Activated CD4-positive, CD25-positive, alpha-beta regulatory T cell (primary cell): ENCODE data around the gene SSBP3.
"Not testable (repeated sequence)": the region's sequence is repeated elsewhere in the genome, so short reads cannot be mapped to it uniquely, and the experiment has no call there.

Source experiments
- DNase-seq, 4 experiments: peaks; one replicate each; lab custom pipeline; 2025; lab: John Stamatoyannopoulos, UW

The SSBP3 gene

DNA sequence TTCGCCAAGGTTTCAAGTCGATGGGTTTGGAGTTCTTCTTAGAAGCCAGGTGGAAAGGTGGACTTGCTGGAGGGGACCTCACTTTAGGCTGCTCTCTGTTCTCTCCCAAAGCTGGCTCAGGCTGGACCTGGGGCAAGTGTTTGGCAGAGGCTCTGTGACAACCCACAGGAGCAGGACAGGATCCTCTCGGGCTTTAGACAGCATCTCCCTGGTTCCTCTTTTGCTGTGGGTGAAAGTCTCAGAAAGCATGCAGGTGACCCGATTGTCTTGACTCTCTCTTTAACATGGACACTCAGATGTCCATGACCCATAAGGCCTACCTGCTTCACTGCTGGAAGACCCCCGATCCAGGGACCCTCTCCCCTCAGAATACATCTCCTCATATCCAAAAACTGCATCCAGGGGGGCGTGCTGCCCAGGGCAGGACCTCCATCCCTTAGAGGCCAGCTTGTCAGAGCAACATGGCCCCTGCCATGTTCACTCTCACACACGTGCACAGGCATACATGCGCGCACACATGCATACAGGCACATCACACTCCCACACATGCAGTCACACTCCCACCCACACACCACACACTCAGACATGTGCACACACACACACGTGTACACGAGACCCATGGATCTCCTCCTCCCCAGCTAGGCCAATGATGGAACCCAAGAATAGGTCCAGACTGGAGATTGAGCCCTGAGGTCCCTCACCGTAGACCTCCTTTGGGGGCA lies 184.9 kb downstream of the SSBP3 start:
- DNase-seq = no peak

DNA sequence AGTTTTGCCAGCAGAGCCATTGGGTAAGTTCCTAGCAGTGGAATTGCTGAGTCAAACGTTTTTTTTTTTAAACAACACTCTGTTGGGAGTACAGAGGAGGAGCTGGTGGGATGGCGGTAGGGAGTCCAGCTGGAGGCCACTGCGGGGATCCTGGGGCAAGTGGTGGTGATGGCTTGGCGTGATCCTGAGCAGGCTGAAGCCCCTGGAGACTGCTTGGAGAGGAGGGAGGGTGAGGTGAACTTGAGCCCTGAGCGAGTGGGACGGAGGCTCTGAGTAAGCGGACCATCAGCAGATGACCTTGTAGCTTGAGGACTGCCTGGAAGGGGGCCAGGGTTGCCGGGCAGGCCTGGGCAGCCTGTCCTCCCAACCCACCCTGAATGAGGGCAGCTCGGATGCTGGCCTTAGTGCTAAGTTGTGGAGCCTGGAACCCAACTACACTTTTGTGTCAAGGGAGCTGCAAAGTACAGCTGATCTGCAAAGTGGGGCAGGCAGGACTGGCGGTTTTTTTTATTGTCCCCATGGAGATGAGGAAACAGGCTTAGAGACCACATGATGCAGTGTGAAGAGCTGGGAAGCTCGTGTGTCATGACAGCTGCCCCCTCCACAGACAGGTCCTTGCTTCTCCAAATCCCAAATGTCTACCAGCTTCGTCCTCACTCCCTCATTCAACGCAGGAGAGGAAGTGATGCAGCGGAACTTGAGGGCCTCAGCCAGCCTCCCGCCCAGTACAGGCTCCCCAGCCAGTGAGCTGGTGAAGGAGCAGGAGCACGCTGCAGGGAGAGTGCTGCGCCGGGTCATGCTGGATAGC lies 186.0 kb downstream of the SSBP3 start:
- DNase-seq = no peak

DNA sequence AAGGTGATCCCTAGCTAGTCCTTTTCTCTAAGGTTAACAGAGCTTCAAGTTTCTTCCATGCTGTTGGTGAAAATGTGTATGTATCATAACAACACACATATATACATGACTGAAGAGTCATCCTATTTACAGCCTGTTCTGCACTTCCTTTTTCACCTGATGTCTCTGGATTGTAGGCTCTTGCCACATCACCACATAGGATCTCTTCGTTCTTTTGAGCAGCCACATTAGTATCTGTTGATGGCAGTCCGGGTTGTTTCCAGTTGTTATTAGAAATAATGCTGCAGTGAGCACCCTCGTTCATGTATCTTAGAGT lies 186.5 kb downstream of the SSBP3 start:
- DNase-seq = no peak

DNA sequence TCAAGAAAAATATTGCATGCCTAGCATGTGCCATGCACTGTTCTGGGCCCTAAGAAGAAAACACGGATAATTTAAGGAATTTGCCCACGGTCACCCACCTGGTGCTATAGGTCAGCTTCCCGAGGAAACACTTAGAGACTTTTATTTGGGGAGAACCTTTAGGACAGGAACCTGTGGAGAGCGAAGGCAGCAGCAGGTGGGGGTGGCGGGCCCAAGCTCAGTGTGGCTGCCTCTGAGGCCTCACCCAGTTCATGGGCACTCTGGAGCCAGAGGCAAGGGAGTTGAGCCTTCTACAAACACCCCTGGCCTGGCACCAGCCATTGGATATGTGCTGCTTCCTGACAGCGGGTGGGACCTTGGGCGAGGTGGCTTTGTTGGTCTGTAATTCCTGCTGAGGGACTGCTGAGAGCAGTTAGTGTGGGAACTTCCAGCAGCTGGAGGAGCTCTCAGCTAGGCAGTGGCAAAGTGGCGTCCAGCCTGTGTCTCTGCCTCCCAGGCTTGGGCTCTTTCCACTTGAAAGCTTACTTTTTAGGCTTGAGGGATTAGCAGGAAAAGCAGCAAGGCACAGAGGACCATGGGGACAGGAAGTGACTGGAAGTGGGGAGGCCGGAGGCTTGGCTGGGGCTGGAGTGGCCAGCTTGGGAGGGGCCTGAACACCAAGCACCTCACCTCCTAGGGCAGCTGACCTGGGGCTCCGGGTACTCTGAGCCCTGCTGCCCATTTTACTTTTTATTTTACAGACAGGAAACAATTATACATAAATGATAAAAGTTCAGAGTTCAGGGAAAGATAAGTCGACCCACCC lies 187.1 kb downstream of the SSBP3 start:
- no peak for DNase-seq

DNA sequence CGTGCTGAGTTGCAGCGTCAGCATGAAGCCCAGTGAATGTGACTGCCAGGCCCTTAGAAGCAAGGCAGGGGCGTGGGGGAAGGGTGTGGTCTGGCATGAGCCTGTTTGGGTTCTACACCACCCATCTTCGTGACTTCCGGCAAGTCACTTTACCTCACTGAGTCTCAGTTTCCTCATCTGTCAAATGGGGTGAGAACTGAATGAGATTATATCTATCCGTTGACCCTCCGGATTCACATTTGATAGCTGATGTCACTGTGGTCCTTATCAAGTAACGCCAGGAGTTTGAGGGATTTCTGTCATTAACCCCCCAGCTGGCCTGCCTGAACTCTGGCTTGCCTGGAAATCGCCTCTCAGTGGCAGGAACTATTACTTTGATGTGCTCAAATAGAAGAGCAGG lies 190.7 kb downstream of the SSBP3 start:
- DNase-seq = no peak

DNA sequence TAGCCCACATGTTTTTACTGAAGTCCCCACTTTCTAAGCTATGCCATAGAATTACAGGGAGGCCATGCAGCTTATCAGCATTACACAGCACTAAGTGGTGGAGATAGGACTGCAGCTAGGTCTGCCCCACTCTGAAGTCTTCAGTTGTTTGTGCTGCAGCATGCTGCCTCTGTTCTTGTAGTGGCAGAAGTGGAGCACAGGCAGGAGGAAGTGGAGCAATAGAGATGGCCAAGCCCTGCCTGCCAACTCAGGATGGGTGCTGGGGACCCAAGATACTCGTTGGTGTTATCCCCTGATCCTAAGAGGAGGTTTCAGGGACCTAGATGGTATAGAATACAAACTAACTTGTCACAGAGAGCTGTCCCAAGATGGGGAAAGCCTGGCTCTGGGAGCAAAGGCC lies 193.3 kb downstream of the SSBP3 start:
- DNase-seq = no peak

DNA sequence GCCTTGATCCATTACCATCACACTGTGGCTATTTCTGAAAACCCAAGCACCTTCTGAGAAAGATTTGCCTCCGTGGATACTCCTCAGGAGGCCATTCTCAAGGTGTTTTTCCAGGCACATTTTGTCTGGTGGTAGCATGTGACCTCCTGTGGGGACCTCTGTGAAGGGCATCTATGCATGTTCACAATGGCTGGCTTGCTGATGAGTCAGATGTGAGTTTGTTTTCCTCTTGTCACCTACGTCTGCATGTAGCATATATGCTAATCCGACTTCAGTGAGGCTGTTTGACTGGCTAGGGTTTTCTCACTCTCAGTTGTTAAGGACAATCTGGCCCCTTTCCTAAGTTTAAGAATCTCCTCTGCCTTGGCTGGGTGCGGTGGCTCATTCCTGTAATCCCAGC lies 198.3 kb downstream of the SSBP3 start:
- DNase-seq = not testable (repeated sequence)

DNA sequence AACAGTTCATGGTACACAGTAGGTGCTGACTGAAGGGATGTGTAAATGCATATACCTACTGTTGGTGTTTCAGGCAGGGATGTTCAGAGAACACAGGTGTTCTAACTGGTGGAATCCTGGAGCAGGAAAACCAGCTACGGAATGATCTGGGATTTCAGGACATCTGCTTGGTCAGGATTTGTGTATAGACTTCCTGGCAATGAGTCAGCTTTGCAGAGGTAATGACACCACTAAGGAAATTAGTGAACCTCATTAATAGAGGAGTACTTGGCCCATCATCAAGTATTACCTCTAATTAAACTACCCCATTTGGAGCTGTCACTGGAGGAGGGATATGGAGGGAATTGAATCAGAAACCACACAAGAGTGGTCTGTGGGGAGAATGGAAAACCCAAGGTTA lies 198.9 kb downstream of the SSBP3 start:
- DNase-seq = no peak

DNA sequence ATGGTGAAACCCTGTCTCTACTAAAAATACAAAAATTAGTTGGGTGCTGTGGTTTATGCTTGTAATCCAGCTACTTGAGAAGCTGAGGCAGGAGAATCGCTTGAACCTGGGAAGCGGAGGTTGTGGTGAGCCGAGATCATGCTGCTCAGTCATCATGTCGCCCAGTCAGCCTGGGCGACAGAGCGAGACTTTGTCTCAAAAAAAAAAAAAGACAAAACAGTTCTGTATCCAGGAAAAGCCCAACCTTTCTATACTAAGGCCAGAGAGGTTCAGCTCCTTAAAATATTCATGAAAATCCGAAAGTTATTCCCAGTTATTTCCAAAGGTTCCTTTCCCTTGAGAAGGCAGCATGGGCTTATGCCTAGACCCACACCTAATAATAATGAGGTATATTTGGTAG lies 202.0 kb downstream of the SSBP3 start:
- no peak for DNase-seq

DNA sequence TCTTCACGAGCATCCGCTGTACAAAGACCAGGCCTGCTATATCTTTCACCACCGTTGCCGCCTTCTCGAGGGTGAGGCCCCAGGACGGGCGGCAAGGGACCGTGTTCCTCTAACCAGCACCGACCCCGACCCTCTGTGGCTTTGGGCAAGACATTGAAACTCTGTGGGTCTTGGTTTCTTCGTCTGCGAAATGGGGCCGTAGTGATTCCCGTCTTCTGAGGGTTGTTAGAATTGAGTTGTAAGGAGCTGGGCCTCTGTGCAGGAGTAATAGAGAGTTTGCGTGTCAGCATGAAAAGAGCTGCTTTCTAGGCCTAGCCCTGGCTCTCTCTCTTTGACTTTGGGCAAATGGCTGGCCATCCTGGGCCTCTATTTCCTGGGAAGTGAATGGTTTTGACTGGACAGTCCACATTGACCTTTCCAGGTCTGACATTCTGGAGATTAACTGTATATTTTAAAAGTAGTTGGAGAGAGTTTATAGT lies 205.6 kb downstream of the SSBP3 start:
- no peak for DNase-seq

DNA sequence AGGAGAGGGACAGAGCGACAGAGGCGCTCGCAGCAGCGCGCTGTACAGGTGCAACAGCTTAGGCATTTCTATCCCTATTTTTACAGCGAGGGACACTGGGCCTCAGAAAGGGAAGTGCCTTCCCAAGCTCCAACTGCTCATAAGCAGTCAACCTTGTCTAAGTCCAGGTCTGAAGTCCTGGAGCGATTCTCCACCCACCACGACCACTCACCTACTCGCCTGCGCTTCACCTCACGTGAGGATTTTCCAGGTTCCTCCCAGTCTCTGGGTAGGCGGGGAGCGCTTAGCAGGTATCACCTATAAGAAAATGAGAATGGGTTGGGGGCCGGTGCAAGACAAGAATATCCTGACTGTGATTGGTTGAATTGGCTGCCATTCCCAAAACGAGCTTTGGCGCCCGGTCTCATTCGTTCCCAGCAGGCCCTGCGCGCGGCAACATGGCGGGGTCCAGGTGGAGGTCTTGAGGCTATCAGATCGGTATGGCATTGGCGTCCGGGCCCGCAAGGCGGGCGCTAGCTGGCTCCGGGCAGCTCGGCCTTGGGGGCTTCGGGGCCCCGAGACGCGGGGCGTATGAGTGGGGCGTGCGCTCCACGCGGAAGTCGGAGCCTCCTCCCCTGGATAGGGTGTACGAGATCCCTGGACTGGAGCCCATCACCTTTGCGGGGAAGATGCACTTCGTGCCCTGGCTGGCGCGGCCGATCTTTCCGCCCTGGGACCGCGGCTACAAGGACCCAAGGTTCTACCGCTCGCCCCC lies 206.3 kb downstream of the SSBP3 start, which contains the start of the genes CYB5RL and MRPL37:
CYB5RL (minus strand) TSS at position 266 of the 754 bp plus-strand sequence. CDS start 4,414 bp downstream, outside the sequence.
MRPL37 (plus strand) TSS at position 403 of the 754 bp plus-strand sequence; CDS start at position 480, 77 bp downstream.
- DNase-seq = peak; percentile 74 to 81 (median 76)

DNA sequence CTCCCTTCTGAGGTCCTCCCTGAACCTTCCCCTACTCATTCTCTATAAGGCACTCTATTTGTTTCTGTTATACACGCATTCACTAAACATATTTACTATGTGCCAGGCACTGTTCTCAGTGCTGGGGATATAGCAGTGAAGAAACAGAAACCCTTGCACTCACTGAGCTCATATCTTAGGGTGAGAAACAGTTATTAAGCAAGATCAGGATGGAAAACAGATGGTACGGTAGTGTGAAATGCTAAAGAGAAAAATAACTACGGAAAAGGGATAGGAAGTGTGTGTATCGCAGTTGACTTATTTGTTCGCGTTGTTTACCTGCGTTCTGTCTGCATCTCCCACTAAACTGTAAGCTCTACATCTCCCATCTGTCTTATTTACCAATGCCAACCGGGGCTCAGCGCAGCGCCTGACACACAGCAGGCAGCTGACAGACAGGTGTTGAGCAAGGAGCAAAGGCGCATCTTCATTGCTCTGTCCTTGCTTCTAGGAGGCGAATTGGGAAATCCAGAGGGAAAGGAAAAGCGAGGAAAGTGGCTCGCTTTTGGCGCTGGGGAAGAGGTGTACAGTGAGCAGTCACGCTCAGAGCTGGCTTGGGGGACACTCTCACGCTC lies 206.9 kb downstream of the SSBP3 start:
- DNase-seq = no peak

DNA sequence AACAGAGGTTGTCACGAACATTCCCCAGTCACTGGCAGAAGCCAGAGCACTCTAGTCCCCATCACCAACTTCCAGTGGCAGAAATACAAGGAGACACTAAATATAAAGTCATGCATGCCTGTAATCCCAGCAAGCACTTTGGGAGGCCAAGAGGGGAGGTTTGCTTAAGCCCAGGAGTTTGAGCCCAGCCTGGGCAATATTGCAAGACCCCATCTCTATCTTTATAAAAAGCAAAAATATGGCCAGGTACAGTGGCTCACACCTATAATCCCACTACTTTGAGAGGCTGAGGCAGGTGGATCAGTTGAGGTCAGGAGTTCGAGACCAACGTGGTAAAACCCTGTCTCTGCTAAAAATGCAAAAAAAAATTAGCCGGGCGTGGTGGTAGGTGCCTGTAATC lies 212.7 kb downstream of the SSBP3 start:
- DNase-seq = no peak

DNA sequence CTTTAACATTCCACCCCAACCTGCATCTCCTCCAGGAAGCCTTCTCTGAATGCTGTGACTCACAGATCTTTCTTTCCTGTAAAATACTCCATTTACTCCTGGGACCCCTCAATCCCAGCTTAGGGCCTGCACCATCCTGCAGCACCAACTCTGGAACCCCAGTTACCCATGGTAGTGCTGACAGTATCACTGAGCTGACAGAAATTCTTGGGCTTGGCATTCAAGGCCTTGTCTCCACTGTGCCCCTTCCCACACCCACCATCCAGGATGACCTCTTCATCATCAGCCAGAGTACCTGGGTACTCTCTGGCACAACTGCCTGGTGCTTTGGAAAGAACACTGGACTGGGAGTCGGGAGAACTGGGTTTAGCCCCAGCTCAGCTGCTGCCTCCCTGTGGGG lies 214.7 kb downstream of the SSBP3 start:
- DNase-seq = no peak

DNA sequence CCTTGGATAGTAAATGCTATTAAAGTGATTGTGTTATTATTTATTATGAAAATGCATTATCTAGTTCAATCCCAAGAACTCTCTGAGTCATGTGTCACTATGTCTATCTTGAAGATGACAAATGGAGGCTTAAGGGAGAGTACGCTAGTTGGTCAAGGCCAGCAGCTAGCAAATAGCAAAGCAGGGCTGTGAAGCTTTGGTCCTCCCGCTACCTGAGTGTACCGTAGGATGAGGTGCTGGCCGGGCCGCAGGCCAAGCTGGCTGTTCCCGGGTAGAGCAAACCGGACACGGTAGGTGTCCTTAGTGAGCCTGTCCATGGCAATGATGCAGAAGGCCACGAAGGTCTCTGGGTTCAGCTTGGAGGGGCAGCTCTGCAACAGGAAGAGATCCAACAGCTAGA lies 215.7 kb downstream of the SSBP3 start:
- no peak for DNase-seq

DNA sequence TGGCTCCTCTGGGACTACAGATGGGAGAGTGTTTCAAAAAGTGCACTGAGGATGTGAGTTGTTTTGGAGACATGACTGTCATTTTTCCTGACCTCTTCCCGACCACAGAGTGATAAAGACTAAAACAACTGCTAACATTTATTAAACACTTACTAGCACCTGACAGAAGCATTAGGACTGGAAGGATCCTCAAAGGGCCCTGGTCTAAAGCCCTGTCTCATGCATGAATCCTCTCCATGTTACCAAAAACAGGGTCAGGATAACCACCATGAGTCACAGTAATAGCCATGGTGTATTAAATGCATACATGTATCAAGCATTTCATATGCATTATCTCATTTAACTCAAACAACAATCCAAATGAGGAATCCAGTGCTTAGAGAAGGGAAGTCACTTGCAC lies 217.9 kb downstream of the SSBP3 start:
- no peak for DNase-seq

DNA sequence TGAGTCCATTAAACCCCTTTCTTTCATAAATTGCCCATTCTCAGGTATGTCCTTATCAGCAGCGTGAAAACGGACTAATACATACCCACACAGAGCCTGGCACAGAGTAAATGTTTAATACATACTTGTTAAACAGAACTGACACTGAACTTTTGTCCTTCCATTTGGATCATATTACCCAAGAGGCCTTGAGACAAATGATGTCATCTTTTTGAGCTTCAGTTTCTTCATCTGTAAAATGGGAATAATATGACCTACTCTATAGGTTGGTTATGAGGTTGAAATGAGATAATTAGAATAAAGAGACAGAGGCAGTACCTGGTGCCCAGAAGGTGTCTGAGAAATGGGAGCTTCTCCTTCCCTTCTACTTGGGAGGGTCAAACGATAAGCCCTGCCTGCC lies 220.1 kb downstream of the SSBP3 start:
- no peak for DNase-seq

DNA sequence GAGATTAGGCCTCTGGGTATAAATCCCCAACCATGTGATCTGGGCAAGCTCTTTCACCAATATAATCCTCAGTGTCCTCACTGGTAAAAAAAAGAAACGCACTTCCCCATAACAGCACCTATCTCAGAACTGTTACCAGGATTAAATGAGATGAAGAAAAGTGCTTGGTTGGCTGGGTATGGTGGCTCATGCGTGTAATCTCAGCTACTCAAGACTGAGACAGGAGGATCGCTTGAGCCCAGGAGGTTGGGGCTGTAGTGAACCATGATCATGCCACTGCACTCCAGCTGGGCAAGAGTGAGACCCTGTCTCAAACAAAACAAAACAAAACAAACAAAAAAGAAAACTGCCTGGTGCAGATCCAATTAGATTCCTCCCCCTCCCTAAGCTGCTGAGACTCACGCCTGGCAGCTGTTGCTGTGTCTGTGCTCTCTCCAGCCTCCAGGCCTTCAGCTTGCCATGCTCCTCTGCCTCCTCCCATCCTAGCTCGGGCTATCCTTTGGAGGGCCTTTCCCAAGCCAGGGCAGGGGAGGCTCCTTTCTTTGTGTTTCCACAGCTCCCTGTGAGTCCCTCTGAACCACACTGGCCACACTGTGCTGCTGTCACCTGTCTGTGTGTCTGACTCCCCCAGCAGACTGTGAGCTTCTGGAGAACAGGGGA lies 225.4 kb downstream of the SSBP3 start:
- no peak for DNase-seq

DNA sequence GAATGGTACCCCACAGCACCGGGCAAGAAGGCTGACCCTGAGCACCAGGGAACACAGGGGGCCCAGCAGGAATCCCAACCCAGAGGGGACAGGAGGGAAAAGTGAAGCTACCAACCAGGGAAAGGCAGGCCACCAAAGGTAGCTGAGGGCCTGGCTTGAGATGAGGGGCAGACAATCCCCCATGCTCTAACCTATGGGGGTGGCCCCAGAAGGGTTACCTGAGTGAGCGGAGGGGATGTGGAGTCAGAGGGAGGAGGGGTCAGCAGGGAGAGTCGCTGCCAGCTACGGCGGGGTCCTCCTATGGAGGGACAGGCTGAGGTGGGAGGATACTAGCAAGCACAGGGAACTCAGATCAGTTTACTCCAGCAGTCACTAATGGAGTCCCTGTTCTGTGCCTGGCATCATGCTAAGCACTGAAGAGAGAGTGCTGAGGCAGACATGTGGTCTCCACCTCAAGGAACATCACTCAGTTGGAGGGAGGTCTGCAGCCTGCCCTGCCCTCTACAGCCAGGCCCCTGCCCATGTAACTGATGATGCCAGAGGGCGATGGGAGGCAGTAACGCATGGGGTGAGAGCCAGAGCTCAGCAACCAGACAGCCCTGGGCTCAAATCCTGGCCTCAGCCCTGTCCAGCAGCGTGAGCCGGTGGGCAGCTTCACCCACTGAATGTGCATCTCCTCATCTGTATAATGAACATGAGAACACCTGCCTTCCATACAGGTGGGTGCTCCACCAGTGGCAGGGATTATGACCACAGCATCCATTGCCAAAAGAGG lies 227.7 kb downstream of the SSBP3 start:
- DNase-seq = no peak

DNA sequence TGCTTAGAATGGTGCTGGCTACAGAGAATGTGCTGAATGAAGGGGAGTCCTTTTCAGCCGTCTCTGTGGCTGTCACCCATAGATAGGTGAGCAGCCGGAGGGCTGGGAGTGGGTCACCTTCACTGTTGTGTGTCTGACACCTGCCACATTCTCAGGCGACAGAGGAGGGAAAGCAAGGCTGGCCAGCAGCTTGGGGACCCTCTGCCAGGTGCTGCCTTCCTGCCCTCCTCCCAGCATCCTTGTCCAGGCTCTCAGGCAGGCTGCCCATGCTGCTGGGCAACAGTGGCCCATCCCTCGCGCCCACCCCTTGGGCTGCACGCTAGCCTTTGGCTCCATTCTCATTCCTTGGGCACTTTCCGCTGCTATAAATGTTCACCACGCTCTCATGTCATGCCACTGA lies 228.5 kb downstream of the SSBP3 start:
- DNase-seq = no peak
